ENCODE data around the gene BTRC. TPM values are rescaled to one million over a fixed set of nuclear protein-coding genes. Genes with fewer than 3 reads are reported as not detected.

Gene BTRC
- total and polyA plus RNA-seq, 8 donors = 3.5 to 14.5 (median 4.7) TPM

- H3K4me1 ChIP-seq = peaks cover 0 to 4% (median 0%) of the 10 kb centered on the region in 4 donors
- no peak overlapping the region for H3K4me3 ChIP-seq
- no peak for TF ChIP-seq POLR2AphosphoS5 (IDR thresholded peaks at IDR 0.05)
- TF ChIP-seq, protein P1, sequence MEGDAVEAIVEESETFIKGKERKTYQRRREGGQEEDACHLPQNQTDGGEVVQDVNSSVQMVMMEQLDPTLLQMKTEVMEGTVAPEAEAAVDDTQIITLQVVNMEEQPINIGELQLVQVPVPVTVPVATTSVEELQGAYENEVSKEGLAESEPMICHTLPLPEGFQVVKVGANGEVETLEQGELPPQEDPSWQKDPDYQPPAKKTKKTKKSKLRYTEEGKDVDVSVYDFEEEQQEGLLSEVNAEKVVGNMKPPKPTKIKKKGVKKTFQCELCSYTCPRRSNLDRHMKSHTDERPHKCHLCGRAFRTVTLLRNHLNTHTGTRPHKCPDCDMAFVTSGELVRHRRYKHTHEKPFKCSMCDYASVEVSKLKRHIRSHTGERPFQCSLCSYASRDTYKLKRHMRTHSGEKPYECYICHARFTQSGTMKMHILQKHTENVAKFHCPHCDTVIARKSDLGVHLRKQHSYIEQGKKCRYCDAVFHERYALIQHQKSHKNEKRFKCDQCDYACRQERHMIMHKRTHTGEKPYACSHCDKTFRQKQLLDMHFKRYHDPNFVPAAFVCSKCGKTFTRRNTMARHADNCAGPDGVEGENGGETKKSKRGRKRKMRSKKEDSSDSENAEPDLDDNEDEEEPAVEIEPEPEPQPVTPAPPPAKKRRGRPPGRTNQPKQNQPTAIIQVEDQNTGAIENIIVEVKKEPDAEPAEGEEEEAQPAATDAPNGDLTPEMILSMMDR (IDR thresholded peaks at IDR 0.05) = no peak
- no peak for TF ChIP-seq POLR2A (IDR thresholded peaks at IDR 0.05)
- TF ChIP-seq EP300 (IDR thresholded peaks at IDR 0.05) = no peak
- 81 to 88% (median 85%) methylated on average over 1 of the region's 1 CpG for WGBS, 5 donors
- intact Hi-C loops (cut with DNase I; ENCODE audit: low total_unique reads) = no loop called here
- DNase-seq = no peak
- H3K27ac ChIP-seq = no peak overlapping the region
- H3K9me3 ChIP-seq = no peaks in the 10 kb centered on the region
- no peaks in the 10 kb centered on the region for H3K27me3 ChIP-seq
- no peaks in the 10 kb centered on the region for H3K36me3 ChIP-seq
Observed at GRCh38 chr10:101492814-101493213, 138.8 kb downstream of the BTRC start.

GRCh38 chr10:101493249-101493648, 139.3 kb downstream of the BTRC start:
- WGBS, 5 donors = 80 to 95% (median 90%) methylated on average over 1 of the region's 1 CpG

DNA sequence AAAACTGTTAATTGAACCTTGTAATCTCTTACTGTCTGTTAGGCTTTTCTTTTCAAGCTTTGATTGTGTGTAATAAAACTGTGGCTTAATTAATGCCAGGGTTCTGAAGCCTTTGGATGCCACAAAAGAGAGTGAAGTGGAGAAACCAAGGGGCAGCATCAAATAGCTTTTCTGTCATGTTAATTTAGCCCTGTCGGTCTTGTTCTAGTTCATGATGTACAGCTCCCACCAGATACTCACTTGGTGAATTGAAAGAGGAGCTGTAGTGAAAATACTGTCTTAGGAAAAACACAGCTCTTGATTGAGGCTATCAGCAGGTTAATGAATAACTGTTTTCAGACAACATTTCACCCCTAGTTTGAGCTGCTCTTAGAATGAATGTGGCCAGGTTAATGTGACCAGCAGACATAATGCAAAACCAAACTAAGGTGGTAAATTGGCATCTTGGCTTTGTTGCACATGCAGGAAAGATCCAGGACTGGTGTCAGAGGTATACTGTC, 139.9 kb downstream of the BTRC start:
- intact Hi-C loops (cut with DNase I; ENCODE audit: low total_unique reads) = no loop called here
- Histone ChIP-seq H3K27ac (no peak overlapping the region), H3K9me3 (no peaks in the 10 kb centered on the region), H3K36me3 (no peaks in the 10 kb centered on the region), H3K27me3 (no peaks in the 10 kb centered on the region), H3K4me1 (peaks cover 0 to 4% (median 0%) of the 10 kb centered on the region in 4 donors), H3K4me3 (no peak overlapping the region)
- DNase-seq = no peak
- 44 to 75% (median 56%) methylated on average over 1 of the region's 1 CpG for WGBS, 5 donors
- TF ChIP-seq EP300 (IDR thresholded peaks at IDR 0.05) = no peak
- TF ChIP-seq POLR2A (IDR thresholded peaks at IDR 0.05) = no peak
- TF ChIP-seq, protein P1 (IDR thresholded peaks at IDR 0.05) = no peak
- no peak for TF ChIP-seq POLR2AphosphoS5 (IDR thresholded peaks at IDR 0.05)

More at GRCh38 chr10:101493249-101493648, 139.3 kb downstream of the BTRC start:
- intact Hi-C loops (cut with DNase I; ENCODE audit: low total_unique reads) = no loop called here
- no peak for DNase-seq
- H3K9me3 ChIP-seq = no peaks in the 10 kb centered on the region
- no peak overlapping the region for H3K4me3 ChIP-seq
- H3K4me1 ChIP-seq = peaks cover 0 to 4% (median 0%) of the 10 kb centered on the region in 4 donors
- H3K27ac ChIP-seq = no peak overlapping the region
- no peaks in the 10 kb centered on the region for H3K36me3 ChIP-seq
- TF ChIP-seq POLR2A (IDR thresholded peaks at IDR 0.05) (no peak), POLR2AphosphoS5 (IDR thresholded peaks at IDR 0.05) (no peak), EP300 (IDR thresholded peaks at IDR 0.05) (no peak)
- TF ChIP-seq, protein P1 (IDR thresholded peaks at IDR 0.05) = no peak
- no peaks in the 10 kb centered on the region for H3K27me3 ChIP-seq

- Histone ChIP-seq H3K4me1 (peaks cover 0 to under 1% (median 0%) of the 10 kb centered on the region in 4 donors), H3K4me3 (no peak overlapping the region), H3K36me3 (no peaks in the 10 kb centered on the region), H3K27me3 (no peaks in the 10 kb centered on the region), H3K27ac (no peak overlapping the region), H3K9me3 (no peaks in the 10 kb centered on the region)
- DNase-seq = no peak
- intact Hi-C loops (cut with DNase I; ENCODE audit: low total_unique reads) = no loop called here
- WGBS, 5 donors = 95 to 100% (median 97%) methylated on average over 1 of the region's 1 CpG
- no peak for TF ChIP-seq POLR2AphosphoS5 (IDR thresholded peaks at IDR 0.05)
- no peak for TF ChIP-seq POLR2A (IDR thresholded peaks at IDR 0.05)
- TF ChIP-seq, protein P1 (IDR thresholded peaks at IDR 0.05) = no peak
- no peak for TF ChIP-seq EP300 (IDR thresholded peaks at IDR 0.05)
Observed at GRCh38 chr10:101494650-101495049, 140.7 kb downstream of the BTRC start.

Measured in stomach (tissue), 9 donors.